Inflammatory macrophage treated with lipopolysaccharide for 4 hours (primary cell): ENCODE data around the gene KRT39.
A peak's percentile ranks its signal among the peaks of the same experiment; 100 is the strongest.
"Not testable (repeated sequence)": the region's sequence is repeated elsewhere in the genome, so short reads cannot be mapped to it uniquely, and the experiment has no call there.

Experiments used
- DNase-seq: peaks from one replicate; pipeline ENCODE4 v3.0.0-alpha.2; 2020

KRT39 gene

DNA sequence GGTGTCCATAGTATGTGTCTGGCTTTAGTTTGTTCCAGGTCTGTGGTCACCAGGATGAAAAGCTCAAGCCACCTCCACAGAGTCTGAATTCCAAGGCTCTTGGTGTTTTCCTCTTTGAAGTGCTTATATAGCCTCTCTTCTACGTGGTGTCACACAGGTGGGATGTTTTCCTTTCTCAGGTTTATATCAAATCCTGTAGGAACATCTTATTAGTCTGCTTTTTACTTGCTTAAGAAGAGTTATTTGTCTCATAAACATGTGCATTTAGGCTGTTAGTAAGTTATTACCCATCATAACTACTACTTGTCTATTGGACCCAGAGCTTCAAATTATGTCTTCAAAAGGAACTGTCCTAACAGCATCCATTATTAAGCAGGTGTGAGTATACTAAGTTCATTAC, at the start of gene KRT39:
Gene KRT39 (minus strand): TSS at position 101 of the 400 bp plus-strand sequence. CDS start 92 bp downstream, at position 9.
- no peak for DNase-seq

DNA sequence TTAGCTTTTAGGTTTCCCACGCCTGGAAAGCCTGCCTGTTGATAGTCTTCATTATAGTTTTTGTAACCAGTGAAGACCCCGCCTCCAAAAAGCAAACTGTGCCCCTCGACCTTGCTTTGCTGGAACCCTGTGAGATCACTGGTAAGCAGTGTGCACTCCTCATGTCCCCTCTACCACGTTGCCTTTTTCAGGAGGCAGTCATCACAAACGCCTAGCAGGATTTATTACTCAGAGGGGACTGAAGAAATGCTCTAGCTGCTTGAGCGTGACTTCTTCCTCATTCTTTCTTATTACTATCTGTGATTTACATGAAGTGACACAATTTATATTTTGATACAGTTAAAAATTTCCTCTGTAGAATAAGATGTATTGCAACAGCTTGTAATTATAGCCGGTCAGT, 48.7 kb upstream of the KRT39 start:
- DNase-seq: no peak

DNA sequence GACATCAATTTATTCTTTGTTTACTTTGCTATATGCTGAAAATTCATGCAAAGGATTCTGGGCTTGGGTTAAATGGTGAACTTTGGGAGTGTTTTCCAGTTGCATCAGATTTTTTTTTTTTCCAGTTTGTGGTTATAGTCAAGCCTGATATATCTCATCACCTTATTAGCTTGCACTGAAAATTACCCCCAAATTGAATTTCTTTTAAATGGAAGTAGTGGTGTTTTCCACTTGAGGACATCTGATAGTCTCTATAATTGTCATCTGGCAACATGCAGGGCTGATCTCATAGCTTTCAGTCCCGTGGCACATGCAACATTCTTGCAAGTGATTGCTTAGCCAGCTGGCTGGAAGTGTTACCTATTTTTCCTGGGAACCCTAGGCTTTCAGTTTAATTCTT, 46.9 kb upstream of the KRT39 start:
- DNase-seq: no peak

DNA sequence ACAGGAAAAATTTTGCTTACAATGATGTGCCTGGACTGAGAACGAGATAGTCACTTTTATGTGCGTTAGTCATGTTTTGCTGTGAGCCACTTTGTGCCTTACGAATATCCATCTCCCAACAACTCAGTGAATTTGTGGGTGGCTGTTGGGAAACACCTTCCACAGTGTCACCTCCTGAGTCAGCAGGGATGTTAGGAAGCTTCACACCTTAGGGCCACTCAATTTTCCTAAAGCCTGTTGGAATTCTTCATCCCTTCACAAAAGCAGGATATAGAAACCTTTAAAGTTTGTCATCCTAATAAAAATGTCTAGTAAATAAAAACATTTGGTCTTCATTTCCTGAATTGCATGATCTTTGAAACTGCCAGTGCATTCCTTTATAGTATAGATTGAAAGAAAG, 46.4 kb upstream of the KRT39 start:
- DNase-seq: no peak

DNA sequence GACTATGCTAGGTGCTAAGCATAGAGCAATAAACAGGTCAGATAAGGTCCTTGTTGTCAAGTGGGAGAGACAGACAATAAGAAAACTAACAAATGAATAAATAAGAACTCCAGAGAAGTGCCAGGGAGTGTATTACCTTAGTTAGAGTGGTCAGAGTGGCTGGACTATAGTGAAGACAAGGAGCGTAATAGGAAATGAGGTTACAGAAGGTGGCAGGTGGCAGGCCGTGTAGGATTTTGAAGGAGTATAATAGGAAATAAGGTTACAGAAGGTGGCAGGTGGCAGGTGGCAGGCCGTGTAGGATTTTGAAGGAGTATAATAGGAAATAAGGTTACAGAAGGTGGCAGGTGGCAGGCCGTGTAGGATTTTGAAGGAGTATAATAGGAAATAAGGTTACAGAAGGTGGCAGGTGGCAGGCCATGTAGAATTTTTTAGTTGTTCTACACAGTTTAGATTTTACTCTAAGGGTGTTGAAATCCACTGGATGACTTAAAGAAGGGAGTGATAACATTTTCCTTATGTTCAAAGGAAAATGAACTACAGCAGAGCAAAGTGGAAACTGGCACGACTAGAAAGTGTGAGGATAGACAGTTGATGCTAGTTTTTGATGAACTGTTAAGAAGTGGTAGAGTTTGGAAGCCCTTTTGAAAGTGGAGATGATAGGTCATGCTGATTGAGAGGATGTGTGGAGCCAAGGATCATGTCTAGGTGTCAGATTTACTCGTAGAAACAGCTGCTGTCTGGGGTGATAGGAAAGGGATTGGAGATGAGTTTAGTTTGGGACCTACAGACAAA, 45.8 kb upstream of the KRT39 start:
- DNase-seq: no peak

DNA sequence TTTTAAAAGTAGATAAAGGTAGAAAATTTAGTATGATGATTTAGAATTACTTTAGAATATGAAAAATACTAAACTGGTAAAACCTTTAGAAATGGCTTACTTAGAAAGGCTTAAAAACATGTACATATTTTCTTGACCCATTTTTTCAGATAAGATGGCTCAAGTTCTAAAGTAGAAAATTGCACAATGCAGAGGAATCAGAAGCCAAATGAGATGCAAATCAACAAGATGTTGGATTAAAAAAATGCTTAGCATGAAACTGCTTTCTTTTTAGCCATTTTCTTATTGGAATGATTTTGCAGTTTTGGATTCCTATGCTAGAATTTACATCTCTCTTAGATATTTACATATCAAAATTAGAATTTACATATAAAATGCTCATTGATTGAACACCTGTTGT, 43.7 kb upstream of the KRT39 start:
- DNase-seq: no peak

DNA sequence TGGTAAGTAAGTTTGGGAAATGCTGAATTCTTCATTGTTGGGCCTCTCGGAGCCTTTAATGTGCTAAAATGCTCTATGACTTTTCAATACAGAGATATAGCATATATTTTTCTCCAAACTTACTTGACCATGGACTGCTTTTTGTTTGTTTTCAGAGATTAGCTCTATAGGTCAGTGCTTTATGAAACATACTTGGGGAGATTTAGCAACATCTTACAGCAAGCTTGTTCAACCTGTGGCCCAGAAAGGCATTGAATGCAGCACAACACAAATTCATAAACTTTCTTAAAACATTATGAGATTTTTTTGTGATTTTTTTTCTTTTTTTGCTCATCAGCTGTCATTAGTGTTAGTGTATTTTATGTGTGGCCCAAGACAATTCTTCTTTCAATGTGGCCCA, 43.2 kb upstream of the KRT39 start:
- no peak for DNase-seq

DNA sequence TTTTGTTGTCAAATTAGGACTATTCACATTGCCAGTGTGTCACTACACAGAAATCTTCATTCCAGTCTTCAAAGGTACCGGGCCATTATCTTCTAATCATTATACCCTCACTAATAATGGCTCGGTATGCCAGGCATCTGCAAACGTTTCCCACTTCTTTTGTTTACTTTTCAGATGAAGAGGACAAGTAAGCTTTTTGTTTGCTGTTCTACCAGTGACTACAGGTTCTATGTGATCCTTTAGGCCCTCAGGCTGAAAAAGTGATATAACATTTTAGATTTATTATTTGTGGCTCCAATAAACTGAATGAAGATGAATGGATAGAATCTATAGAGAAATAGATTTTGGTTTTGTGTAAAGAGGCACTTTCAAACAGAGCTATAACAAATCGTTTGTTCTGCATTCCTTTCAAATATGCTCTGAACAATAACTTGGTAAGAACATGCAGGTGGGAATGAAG, 42.6 kb upstream of the KRT39 start:
- DNase-seq: no peak

DNA sequence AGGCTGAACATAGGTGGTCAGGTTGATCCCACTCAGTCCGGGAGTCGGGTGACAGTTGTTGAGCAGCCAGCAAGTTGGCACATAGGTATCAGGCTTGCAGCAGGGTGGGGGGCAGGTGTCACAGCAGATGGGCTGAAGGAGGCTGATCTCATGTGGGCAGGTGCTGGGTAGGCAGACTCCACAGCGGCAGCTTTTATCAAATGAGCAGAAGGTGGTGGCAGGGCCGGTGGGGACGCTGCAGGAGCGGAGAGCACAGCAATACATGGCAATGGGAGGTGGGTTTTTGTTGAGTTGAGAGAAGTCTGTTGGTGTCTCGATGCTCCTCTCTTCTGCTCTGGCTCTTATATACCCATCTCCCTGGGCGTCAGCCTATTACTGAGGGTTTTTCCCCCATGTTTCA, 42.1 kb upstream of the KRT39 start, which contains the start of gene KRTAP3-1:
Gene KRTAP3-1 (minus strand): TSS at position 318 of the 400 bp plus-strand sequence. CDS start 54 bp downstream, at position 264.
- no peak for DNase-seq

DNA sequence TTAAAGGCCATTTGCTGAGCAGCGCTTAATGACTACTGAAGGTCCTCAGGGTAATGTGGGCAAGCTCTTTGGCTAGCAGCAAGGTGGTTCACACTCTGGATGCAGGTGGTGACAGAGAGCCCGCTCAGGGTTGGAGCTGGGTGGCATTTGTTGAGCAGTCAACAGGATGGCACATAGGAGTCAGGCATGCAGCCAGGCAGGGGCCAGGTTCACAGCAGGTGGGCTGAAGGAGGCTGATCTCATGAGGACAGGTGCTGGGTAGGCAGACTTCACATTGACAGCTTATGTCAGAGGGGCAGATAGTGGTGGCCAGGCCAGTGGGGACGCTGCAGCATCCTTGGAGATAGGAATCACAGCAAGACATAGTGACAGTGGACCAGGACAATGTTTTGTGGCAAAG, 37.6 kb upstream of the KRT39 start:
- DNase-seq: no peak

DNA sequence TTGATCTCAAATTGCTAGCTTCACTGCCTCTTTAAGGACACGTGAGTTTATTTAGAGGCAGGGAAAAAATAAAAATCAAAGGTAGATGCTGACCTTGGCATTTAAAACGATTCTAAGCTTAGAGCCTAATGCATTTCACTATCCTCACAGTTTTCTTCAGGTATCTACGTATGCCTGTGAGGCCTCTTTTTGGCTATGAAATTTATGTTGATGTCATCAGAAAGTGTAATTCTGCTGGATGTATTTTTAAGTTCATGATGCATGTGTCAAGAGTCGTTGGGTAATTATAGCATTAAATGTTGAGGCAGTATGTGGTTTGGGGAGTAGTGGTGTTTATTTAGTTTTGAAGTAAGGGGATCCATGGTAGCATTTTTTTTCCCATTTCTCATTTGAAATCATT, 37.2 kb upstream of the KRT39 start:
- DNase-seq: no peak

DNA sequence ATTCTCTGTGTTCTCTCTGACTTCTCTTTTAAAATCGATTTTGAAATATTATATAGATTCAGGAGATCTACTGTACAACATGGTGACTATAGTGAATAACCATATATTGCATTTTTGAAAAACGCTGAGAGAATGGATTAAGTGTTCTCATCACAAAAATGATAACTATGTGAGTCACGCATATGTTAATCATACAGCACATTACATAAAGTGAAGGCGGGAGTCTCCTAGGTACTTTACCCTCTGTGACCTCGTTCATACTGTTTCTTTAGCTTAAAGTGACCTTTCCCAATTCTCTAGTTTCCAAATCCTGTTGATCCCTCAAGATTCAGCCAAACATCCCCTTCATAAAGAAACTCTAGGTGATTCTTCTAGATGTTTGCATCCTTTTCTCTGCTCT, 36.1 kb upstream of the KRT39 start:
- peak; percentile 49 for DNase-seq

DNA sequence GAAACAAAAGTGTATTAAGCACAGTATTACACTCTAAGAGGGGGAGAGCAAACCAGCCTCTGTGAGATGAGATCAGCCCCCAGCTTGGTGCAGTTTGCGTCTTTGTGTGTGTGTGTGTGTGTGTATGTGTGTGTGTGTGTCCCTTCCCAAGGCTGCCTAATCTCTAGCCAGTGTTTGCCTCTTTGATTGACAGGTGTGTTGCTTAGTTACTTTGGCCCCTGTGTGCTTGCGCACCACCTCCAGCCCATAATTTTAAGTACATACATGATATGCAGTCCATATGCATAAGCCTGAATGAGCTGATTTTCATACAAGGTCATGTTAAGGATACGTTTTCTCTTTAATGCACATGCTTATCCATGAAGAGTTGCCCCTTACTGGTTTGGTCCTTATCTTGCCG, 35.0 kb upstream of the KRT39 start:
- DNase-seq: no peak

DNA sequence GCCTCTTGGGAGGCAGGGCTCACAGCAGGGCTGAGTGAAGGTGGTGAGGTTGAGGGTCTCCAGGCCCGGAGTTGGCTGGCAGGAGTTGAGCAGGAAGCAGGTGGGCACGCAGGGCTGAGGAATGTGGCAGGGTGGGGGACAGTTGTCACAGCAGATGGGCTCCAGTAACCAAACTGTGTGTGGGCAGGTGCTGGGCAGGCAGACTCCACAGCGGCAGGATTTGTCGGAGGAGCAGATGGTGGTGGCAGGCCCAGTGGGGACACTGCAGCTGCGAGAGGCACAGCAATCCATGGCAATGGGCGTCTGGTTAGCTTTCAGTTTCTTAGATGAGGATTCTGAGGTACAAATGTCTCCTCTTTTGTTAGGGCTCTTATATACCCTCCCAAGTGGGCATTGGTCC, 32.8 kb upstream of the KRT39 start, which contains the start of gene KRTAP3-2:
Gene KRTAP3-2 (minus strand): TSS at position 344 of the 400 bp plus-strand sequence. CDS start 53 bp downstream, at position 291.
- DNase-seq: not testable (repeated sequence)

DNA sequence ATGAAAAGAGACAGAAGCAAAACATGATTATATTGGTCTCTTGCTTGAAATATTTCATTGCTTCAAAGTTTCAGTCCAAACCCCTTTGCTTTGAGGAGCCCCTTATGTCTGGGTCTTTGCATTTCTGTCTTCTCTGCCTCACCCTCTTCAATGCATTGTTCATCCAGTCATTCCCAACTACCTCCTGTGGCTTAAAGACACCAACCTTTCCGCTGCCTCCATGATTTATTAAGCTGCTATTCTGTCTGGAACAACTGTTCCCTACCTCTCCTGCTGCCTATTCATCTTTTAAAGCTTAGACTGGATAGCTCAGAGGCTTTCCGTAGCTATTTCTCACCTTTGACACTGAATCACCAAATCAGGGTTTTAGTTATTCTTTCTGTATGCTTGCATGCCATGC, 30.6 kb upstream of the KRT39 start:
- DNase-seq: no peak

DNA sequence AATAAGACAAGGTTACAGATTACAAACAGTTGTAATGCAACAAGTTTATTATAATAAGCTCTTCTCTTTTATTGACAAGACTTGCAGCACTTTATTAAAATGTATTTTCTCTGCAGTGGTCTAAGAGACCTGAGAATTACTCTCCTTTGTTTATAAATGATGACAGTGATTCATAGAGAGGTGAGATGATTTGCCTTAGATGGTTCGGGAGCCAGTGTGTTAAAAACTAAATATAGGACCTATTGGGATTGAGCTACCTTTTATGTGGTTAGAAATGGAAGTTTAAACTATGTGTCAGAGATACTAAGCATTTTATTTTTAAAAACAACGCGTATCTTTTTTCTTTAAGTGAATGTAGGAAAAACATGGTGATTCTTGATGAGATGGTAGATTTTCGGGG, 30.1 kb upstream of the KRT39 start:
- DNase-seq: no peak

DNA sequence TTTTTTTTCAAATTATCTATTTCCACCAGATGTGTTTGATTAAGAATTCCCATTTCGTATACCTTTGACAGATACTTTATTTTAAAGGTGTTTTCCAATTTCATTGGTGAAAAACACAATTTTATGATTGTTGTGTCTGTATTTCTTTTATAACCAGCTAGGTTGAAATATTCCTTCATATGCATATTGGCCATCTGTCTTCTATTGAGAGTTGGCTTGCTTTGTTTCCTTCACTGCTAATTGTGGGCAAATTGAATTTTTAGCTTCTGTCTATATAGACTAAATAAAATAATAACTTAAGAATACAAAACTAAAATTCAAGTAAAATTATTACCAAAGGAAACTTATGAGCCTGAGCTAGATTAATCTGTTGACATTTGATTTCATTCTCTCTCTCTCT, 28.4 kb upstream of the KRT39 start:
- no peak for DNase-seq

DNA sequence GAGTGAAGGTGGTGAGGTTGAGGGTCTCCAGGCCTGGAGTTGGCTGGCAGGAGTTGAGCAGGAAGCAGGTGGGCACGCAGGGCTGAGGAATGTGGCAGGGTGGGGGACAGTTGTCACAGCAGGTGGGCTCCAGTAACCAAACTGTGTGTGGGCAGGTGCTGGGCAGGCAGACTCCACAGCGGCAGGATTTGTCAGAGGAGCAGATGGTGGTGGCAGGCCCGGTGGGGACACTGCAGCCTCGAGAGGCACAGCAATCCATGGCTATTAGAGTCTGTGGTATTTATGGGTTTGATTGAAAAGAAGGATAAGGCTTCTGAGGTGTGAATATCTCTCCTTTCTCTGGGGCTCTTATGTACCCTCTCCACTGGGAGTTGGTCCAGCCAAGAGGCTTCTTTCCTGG, 27.1 kb upstream of the KRT39 start, which contains the start of gene KRTAP3-3:
Gene KRTAP3-3 (minus strand): TSS at position 326 of the 400 bp plus-strand sequence. CDS start 67 bp downstream, at position 259.
- no peak for DNase-seq

DNA sequence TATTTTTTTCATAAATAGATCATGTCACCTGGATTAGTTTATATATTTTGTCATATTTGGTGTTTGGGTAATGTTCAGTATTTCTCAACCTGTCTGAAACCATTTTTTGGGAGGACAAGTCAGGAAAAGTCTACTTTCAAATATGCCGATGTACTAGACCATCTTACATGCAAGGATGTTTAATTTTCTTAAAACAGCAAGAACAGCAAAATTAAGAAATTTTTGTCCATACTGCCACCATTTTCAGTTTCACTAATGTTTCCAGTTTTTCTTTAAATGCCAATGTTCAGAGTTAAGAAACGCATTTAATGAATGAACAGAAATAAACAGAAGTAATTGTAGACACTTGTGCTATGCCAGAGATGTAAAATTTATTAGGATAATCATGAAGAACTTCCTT, 26.3 kb upstream of the KRT39 start:
- DNase-seq: no peak

DNA sequence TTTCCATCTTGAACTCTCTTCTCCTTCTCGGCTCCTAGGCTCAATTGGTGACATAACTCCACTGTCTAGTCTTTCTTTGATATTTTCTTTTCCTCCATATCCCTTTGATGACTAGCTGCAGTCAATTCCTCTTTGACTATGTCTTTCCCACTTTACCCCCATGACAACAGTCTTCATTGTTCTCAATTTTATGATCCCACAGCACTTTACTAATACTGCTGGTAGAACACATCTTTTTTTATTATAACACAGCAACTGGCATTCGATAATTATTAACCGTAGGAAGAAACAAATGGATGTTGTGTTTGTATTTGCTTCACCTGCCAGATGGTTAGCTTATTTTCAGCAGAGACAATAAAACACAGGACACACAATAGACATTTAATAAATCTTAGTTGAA, 25.9 kb upstream of the KRT39 start:
- no peak for DNase-seq

DNA sequence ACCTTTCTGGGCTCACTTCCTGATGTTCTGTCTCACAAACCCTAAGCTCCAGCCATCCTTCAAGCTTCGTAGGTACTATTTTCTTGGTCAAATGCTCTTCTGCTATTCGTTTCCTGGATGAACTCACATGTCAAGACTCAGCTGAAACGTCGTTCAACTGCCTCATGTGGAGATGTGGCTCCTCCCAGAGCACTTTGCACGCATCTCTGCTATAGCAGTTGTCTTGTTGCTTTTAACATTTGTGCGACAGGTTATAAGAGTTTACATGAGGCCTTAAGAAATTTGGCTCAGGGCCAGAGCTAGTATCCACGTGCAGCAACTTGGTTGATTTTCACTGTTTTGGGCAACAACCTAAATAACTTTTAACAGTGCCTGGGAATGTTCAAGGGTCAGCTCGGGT, 20.2 kb upstream of the KRT39 start:
- DNase-seq: no peak

DNA sequence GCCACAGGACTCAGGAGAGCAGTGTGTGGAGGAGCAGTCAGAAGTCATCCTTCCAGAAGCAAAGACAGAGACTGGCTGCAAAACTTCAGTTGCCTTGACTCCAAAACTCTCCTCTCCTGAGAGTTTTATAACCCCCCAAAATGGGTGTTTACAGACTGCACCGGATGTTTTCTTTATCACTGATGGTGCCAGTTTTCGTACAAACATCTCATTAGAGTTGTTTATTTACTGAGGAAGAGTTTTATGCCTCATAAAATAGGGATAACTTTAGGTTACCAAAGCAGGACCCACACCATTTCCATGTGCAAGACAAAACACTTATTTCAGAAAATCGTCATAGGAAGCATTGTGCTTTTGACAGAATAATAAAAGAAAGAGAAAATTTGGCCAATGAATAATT, 17.5 kb upstream of the KRT39 start, which contains the start of gene KRT40:
Gene KRT40 (minus strand): TSS at position 101 of the 400 bp plus-strand sequence. CDS start 53 bp downstream, at position 48.
- no peak for DNase-seq

DNA sequence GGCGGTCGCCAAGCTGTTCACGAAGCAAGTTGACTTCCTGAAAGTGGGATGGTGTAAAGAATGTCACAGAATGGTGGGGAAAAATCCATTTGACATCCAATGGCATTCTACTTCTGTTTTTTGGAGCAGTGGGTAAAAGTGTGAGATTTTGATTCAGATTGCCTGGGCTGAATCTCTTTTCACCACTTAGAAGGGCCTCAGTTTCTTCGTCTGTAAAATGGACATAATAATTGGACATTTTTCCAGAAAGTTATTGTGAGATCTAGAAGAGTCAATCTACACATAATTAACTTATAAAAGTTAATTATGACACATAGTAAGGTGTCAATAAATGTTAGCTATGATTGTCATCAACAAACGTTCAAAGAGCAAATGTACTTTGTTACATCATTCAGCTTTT, 14.4 kb upstream of the KRT39 start:
- no peak for DNase-seq

DNA sequence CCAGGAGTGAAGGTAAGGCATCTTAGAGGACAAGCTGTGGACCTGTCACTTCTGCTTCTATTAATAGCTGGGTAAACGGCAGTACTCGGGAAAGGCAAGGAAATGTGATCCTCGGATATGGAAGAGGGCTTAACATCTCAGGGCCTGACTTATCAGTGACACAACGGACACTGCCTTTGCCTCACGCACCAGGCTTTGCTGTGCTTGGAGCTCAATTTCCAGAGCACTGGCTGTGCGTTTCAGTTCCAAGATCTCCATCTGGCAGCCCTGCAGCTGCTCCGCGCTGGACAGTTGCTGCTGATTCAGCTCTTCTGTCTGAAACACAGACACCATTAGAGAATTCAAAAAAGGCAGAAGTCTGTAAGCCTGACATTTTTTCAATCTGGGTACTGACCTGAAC, 13.8 kb upstream of the KRT39 start:
- DNase-seq: no peak

DNA sequence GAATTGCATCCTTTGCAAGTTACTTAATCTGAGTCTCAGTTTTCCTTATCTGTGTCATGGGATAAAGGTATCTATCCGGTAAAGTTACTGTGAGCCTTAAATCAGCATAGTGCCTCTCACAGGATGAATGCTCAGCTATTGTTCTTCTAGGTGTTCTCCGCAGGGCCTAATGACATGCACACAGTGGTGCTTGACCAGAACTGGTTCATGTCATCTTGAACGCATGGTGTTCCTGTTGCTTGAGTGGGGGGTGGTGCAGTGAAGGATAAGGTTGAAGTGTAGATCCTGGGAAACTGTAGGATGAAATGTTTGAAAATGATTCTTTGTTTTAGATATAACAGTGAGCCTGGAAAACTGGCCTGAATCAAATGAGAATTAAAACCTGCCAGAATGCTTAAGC, 13.4 kb upstream of the KRT39 start:
- DNase-seq: no peak
